Endometrium (tissue), 2 donors: ENCODE results near the gene SLC35F4.
"Not testable (repeated sequence)": the region's sequence is repeated elsewhere in the genome, so short reads cannot be mapped to it uniquely, and the experiment has no call there.

Source experiments
- FAIRE-seq: peaks from 2 replicates; lab custom pipeline; 2012; peaks lifted over from hg19 to GRCh38; lab: Jason Lieb, UNC
- donor health status: control.
- donor health status: control.

SLC35F4 gene

DNA sequence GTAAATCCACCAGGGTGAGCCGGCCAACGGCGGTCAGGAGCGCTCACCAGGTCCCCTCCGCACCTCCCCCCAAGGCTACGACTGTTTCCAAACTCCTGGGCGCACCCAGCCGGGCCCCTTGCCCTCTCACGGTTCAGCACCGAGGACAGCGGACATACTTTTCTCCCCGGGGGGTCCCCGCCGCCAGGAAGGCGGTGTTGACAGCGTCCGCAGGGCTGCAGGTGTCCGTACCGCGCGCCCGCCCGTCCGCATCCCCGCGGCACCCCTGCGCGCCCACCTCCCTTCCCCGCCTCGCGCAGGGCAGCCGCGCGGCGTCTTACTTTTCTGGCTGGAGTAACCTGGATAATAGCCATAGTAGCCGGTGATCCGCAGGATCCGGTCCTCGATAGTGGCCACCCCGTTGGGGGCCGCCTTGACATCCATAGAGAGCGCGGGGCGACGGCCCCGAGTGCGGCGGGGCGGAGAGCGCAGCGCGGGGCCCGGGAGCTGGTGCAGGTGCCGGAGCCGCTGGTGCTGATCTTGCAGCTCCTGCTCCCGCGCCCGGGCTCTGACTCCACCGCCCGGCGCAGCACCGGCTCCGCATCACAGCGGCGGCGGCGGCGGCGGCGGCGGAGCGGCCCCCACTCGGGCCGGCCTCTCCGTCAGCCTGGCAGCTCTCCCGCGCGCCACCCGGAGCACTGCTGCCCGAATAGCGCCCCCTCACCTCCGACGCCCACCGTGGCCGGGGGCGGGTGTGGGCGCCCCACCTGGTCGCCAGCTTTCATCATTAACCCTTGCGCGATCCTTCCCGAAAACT is at the start of gene SLC35F4:
TSS of gene SLC35F4 (minus strand) at position 690 of the 796 bp plus-strand sequence.
- no peak for FAIRE-seq

DNA sequence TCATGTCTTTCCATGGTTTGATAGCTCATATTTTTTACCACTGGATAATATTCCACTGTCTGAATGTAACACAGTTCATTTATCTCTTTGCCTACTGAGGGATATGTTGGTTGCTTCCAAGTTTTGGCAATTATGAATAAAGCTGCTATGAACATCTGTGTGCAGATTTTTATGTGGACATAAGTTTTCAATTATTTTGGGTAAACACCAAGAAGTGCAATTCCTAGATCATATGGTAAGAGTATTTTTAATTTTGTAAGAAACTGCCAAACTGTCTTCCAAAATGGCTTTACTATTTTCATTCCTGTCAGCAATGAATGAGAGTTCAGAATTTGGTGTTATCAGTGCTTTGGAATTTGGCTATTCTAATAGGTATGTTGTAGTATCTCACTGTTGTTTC is 43.7 kb upstream of the SLC35F4 start:
- no peak for FAIRE-seq

- no peak for FAIRE-seq
Observed at GRCh38 chr14:57903954-57904353, 38.1 kb upstream of the SLC35F4 start.

DNA sequence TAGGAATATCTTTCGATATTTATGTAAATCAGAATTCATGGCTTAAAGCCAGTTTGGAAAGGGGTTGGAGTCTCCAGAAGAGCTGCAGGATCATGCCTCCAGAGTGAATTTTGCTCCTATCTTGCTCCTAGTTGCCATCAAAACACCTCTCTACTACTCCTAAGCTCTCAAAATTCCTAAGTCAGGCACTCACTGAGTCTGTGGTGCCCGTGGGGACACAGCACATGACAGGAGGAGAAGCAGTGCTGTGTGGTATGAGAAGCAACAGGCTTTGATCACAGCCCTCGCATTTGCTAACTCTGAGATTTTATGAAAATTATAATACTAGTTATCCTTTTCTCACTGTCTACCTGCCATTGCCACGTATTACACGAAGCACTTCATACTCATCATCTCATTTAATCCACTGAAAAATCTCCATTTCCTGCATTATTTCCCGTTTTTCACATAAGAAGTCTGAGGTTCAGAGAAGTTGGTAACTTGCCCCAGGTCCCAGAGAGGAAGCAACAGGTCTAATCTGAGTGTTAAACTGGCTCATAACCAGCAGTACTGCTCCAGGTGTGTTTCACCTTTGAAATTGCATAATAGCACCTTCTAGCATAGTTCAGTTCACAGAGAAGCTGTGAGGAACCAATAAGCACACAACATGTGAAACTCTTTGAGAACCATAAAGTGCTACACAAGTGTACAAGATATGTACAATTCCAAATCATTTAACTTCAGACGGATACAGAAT is 33.1 kb upstream of the SLC35F4 start:
- no peak for FAIRE-seq

- no peak for FAIRE-seq
Observed at GRCh38 chr14:57897144-57897748, 31.4 kb upstream of the SLC35F4 start.

GRCh38 chr14:57889245-57889644 is 23.4 kb upstream of the SLC35F4 start:
- FAIRE-seq = no peak

DNA sequence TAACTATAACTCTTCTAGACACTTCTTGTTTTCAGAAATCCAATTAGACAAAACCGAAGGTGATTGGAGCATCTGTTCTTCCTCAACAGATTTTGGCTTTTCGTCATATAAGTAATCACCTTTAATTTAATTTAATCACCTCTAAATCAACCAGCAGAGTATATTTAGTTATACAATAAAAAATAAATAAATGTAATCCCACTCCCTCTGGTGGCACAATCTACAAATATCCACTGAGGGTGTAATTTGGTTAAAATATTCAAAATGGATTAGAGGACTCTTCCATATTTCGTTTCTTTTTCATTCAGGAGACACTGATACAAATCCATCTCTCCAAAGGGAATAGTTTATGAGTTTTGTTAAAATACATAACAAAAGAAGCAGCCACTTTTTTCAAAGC is 18.3 kb upstream of the SLC35F4 start:
- FAIRE-seq = no peak

GRCh38 chr14:57883061-57883460 is 17.2 kb upstream of the SLC35F4 start:
- FAIRE-seq = no peak

DNA sequence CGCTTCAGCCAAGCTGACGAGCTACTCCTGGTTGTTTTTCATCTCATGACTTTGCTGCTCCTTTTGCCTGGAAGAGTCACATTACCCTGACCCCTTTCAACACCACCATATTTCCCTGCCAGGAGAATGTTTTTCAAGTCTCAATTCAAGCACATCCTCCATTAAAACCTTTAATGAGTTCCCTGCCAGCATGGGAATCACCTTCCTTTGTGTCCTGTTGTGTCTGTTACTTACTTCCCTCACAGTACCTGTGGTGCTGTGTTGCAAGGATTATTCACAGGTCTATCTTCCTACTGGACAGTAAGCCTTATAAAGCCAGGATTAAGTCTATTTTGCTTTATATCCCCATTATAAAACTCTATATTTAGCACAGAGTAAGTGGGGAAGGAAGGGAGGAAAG is 13.6 kb upstream of the SLC35F4 start:
- FAIRE-seq = no peak

- FAIRE-seq = no peak
Observed at GRCh38 chr14:57875985-57876384, 10.1 kb upstream of the SLC35F4 start.

DNA sequence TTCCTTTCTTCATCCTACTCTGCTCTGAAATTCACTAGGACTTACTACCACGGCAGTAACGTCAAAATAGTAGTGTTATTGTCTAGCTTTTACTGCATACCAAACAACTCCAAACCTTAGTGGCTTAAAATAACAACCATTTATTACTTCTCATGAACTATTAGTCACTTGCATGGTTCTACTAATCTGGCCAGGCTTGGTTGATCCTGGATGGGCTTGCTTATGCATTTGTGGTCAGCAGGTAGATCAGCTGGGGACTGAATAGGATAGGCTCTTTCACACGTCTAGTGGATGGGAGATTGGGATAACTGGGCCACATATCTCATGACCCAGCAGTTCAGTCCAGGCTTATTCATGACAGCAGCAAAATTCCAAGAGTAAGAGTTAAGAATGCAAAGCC is 9.4 kb upstream of the SLC35F4 start:
- FAIRE-seq = no peak

GRCh38 chr14:57871459-57872080 is 5.7 kb upstream of the SLC35F4 start:
- no peak for FAIRE-seq

DNA sequence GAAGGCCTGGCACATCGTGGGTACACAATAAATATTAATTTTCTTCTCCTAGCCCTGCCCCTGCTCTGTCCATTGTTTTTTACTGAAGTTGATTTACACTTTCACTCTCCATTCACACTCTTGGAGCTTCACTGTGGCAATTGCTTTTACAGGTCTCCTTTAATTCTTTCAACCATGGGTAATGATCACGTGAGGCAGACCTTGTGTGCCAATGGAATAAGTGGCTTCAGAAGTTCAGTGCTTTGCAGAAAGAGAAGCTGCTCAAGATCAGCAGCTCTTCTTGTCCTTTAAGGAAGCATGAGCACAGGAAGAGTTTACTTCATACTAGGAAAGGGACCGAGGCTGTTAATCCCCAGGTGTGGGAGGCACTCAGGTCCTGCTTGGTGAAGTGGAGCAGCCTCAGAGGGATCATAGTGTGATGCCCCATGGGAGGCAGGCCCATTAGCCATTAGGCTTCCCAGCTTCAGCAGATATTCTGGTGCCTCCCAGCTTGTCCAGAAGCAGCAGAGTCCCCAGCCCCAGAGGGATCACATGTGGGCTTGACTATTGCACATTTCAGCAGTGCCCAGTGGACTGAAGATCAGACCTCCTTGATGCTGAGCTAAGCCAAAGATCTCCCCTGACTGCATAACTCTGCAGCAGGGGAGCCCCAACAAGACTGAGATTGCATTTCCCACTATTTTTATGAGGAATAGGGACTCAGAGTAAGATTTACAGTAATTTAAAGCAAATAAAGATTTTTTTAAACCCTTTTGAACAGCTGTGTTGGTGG is 5.0 kb upstream of the SLC35F4 start:
- no peak for FAIRE-seq

GRCh38 chr14:57869617-57870016 is 3.7 kb upstream of the SLC35F4 start:
- no peak for FAIRE-seq

GRCh38 chr14:57866199-57866705 is 360 bp upstream of the SLC35F4 start:
- FAIRE-seq = no peak

DNA sequence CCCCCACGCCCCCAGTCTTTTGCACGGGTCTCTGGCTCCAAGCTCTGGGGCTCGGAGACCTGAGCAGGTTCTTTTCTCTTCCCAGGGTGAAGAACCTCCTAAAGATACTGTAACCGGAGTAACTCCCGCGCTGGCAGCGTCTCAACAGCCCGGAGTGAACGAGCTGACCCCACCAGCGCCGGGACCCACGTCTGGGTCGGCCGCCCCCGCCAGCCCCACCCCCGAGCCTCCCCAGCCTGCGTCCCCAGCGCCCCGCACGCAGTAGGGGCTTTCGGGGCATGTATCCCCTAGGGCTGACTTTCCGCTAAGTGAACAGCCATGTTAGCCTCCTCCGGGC is 858 bp downstream of the SLC35F4 start:
- FAIRE-seq = no peak

DNA sequence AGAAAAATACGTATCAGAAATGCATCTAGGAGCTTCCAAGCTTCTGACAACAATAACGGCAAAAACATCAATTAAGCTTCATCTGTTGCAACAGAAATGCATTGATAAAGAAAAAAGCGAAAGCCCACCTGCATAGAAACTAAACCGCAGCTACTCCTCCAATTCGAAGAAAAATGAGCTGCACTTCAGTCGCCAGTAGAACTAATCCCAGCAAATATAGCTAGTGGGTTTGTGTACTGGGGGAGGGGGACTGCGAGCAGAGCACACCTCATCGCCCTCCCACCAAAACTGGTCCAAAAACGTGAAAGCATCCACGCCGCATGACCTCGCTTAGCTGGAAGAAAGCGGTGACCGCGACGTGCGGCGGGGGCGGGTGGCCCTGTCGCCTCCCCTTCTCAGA is 1.2 kb downstream of the SLC35F4 start:
- FAIRE-seq = no peak

- no peak for FAIRE-seq
Observed at GRCh38 chr14:57863471-57863870, 2.4 kb downstream of the SLC35F4 start.

DNA sequence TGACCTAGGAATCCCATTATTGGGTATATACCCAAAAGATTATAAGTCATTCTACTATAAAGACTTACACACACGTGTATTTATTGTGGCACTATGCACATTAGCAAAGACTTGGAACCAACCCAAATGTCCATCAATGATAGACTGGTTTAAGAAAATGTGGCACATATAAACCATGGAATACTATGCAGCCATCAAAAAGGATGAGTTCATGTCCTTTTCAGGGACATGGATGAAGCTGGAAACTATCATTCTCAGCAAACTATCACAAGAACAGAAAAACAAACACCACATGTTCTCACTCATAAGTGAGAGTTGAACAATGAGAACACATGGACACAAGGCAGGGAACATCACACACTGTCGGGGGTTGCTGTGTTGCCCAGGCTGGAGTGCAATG is 10.2 kb downstream of the SLC35F4 start:
- FAIRE-seq = not testable (repeated sequence)

- FAIRE-seq = no peak
Observed at GRCh38 chr14:57854571-57854970, 11.3 kb downstream of the SLC35F4 start.

- FAIRE-seq = no peak
Observed at GRCh38 chr14:57851354-57851753, 14.5 kb downstream of the SLC35F4 start.

GRCh38 chr14:57848786-57849185 is 17.1 kb downstream of the SLC35F4 start:
- FAIRE-seq = no peak
